GM12878 (cell line): ENCODE measurements around the gene TRPM6. TPM values are rescaled to one million over a fixed set of nuclear protein-coding genes. Genes with fewer than 3 reads are reported as not detected.

ENCODE experiments used
- ATAC-seq: fragments of 200-7000 bp; cut with Tn5 transposase; 3 replicates; pipeline ENCODE4 v1.9.1; 2020; ENCODE audit warnings: mild to moderate bottlenecking, moderate library complexity
- BruUV-seq: library from RNA; stranded (reverse); fragments of 400-500 nt; replicated peaks from 2 replicates; lab custom pipeline; 2021; lab: Mats Ljungman, UMichigan
- CTCF ChIA-PET: fragments of 300-600 bp; sonication (Branson Sonifier 250); formaldehyde crosslinking; extraction: SDS; loops from one replicate; lab custom pipeline; 2021; ENCODE audit warnings: inconsistent platforms; lab: Yijun Ruan, JAX
- POLR2A ChIA-PET: fragments of 350-600 bp; formaldehyde crosslinking; extraction: SDS; loops from one replicate; lab custom pipeline; 2021; ENCODE audit warnings: inconsistent platforms; lab: Charles Lee
- RAD21 ChIA-PET: fragments of 300-600 bp; sonication (Branson Sonifier 250); formaldehyde crosslinking; loops from one replicate; lab custom pipeline; 2023; ENCODE audit warnings: antibody characterized with exemption; ENCODE audit not compliant: unreplicated experiment; lab: Charles Lee
- SMC1A ChIA-PET: fragments of 300-600 bp; sonication (Branson Sonifier 250); formaldehyde crosslinking; loops from one replicate; lab custom pipeline; 2023; ENCODE audit not compliant: unreplicated experiment, uncharacterized antibody; lab: Charles Lee
- DNase-seq: peaks from one replicate; pipeline ENCODE4 v3.0.0-alpha.2; 2011; ENCODE audit warnings: low read depth, low spot score
- FAIRE-seq: peaks from 3 replicates; lab custom pipeline; 2011; peaks lifted over from hg19 to GRCh38; lab: Jason Lieb, UNC
- H2AFZ ChIP-seq: 2 replicates; pipeline ENCODE4 v1.6.0; 2011; ENCODE audit warnings: low read depth, low read length, control low read depth; ENCODE audit not compliant: control insufficient read depth
- H3K27ac ChIP-seq: 2 replicates; pipeline ENCODE4 v1.5.1; 2011; ENCODE audit warnings: control low read depth; ENCODE audit not compliant: control insufficient read depth, insufficient read depth
- H3K27me3 ChIP-seq, 2 experiments: replicated peaks in 1 of 2; 2 replicates each; pipeline versions ENCODE4 v1.6.0 to v1.6.1; 2011; ENCODE audit warnings: low read length in 1 of 2; ENCODE audit not compliant: control insufficient read depth in 2 of 2, insufficient read depth in 2 of 2
- H3K36me3 ChIP-seq, 2 experiments: 2 replicates each; pipeline ENCODE4 v1.5.1; 2011; ENCODE audit warnings: low read length in 1 of 2; ENCODE audit not compliant: control insufficient read depth in 2 of 2, insufficient read depth in 2 of 2
- H3K4me1 ChIP-seq: 2 replicates; pipeline ENCODE4 v1.6.1; 2011; ENCODE audit warnings: mild to moderate bottlenecking, low read length, moderate library complexity, mixed read lengths; ENCODE audit not compliant: control insufficient read depth, insufficient read depth
- H3K4me2 ChIP-seq: 2 replicates; pipeline ENCODE4 v1.6.0; 2011; ENCODE audit warnings: control low read depth; ENCODE audit not compliant: control insufficient read depth, insufficient read depth
- H3K4me3 ChIP-seq: fragments of 200-600 bp; sonication (generic); 2 replicates; pipeline ENCODE4 v1.5.1; 2016
- H3K79me2 ChIP-seq: 2 replicates; pipeline ENCODE4 v1.6.0; 2011; ENCODE audit warnings: low read length; ENCODE audit not compliant: control insufficient read depth, insufficient read depth
- H3K9ac ChIP-seq: 2 replicates; pipeline ENCODE4 v1.8.0; 2011; ENCODE audit warnings: low read length, control low read depth, mixed read lengths; ENCODE audit not compliant: control insufficient read depth, insufficient read depth
- H3K9me3 ChIP-seq: replicated peaks from 3 replicates; pipeline ENCODE4 v1.5.1; 2011; ENCODE audit warnings: mild to moderate bottlenecking, low read length; ENCODE audit not compliant: control insufficient read depth, insufficient read depth
- H4K20me1 ChIP-seq: 2 replicates; pipeline ENCODE4 v1.6.0; 2011; ENCODE audit not compliant: control insufficient read depth, insufficient read depth
- HDAC2 ChIP-seq: fragments of 200-600 bp; sonication (generic); IDR thresholded peaks from 2 replicates; pipeline ENCODE4 v1.6.1; 2017
- NFYA ChIP-seq: IDR thresholded peaks from 2 replicates; pipeline ENCODE4 v1.6.1; 2011; ENCODE audit warnings: low read depth, mild to moderate bottlenecking, low read length, improper control_type of control experiment, borderline replicate concordance
- NRF1 ChIP-seq: conservative IDR thresholded peaks from 2 replicates; pipeline ENCODE4 v1.6.1; 2011; ENCODE audit warnings: mild to moderate bottlenecking, low read depth, low read length, improper control_type of control experiment
- PAX8 ChIP-seq: fragments of 450-650 bp; IDR thresholded peaks from 2 replicates; pipeline ENCODE4 v1.6.1; 2017; ENCODE audit warnings: mild to moderate bottlenecking, moderate library complexity
- RUNX3 ChIP-seq: IDR thresholded peaks from 2 replicates; pipeline ENCODE4 v1.6.1; 2012; ENCODE audit warnings: low read length, inconsistent platforms
- SMC3 ChIP-seq: IDR thresholded peaks from 2 replicates; pipeline ENCODE4 v1.6.1; 2011; ENCODE audit warnings: low read length, improper control_type of control experiment, borderline replicate concordance
- SP1 ChIP-seq: IDR thresholded peaks from one replicate; pipeline ENCODE4 v1.6.1; 2011; ENCODE audit warnings: low read depth, low read length
- WGBS: methylation state at CpG from one replicate; pipeline ENCODE4 v1.1.6; 2016; ENCODE audit warnings: low lambda C conversion rate; ENCODE audit not compliant: insufficient replicate concordance, insufficient coverage; ENCODE audit errors: missing lambda C conversion rate; 5-methylcytosine and 5-hydroxymethylcytosine counted together
- in situ Hi-C: fragments of 300-500 bp; cut with MboI; formaldehyde crosslinking; loops from 9 replicates; pipeline ENCODE4 v1.14.3; 2018; ENCODE audit warnings: mixed read lengths
- intact Hi-C: fragments of 100-400 bp; cut with micrococcal nuclease; formaldehyde crosslinking; loops from one replicate; pipeline ENCODE4 v1.14.2; 2022; ENCODE audit not compliant: unreplicated experiment
- polyA plus RNA-seq, 11 experiments: library from polyadenylated mRNA; depleted of rRNA in 4 of 11; unstranded in 6 of 11; stranded (reverse) in 5 of 11; fragments of >200 nt; fragmentation: Nextera tagmentation in 4 of 11; fragmentation: Illumina TruSeq in 1 of 11; extraction: Ambion mirVana in 4 of 11; extraction: Trizol in 1 of 11; gene quantifications; 1 replicate in 1 of 11; 2 replicates in 10 of 11; pipeline versions ENCODE4 v1.2.1 to v1.2.3, GENCODE V29; 2011 to 2016; ENCODE audit warnings: inconsistent platforms in 2 of 11, missing spikeins in 2 of 11, low read depth in 1 of 11
- total RNA-seq, 4 experiments: library from RNA; depleted of rRNA in 3 of 4; stranded (reverse); fragments of >200 nt in 3 of 4; fragmentation: Illumina TruSeq in 1 of 4; extraction: Trizol in 1 of 4; gene quantifications; 2 replicates each; pipeline versions ENCODE4 v1.2.1 to v1.2.3, GENCODE V29; 2013 to 2021
- TF ChIP-seq, protein P1 (sequence below): IDR thresholded peaks from 2 replicates; pipeline ENCODE4 v1.6.1; 2011; ENCODE audit warnings: low read depth, low read length, improper control_type of control experiment, borderline replicate concordance
- TF ChIP-seq, protein P2 (sequence below): IDR thresholded peaks from 2 replicates; pipeline ENCODE4 v1.6.1; 2011; ENCODE audit warnings: borderline replicate concordance, low read depth, mild to moderate bottlenecking, moderate library complexity, low read length; ENCODE audit not compliant: insufficient read depth, poor library complexity, severe bottlenecking
- TF ChIP-seq, protein P3 (sequence below): fragments of 450-650 bp; IDR thresholded peaks from 2 replicates; pipeline ENCODE4 v1.6.1; 2017; ENCODE audit warnings: borderline replicate concordance
- TF ChIP-seq, protein P4 (sequence below): fragments of 450-650 bp; conservative IDR thresholded peaks from 2 replicates; pipeline ENCODE4 v1.6.1; 2017; ENCODE audit warnings: mild to moderate bottlenecking, moderate library complexity
- TF ChIP-seq, protein P5 (sequence below): fragments of 450-650 bp; formaldehyde crosslinking; IDR thresholded peaks from 2 replicates; pipeline ENCODE4 v1.5.0; 2022; ENCODE audit warnings: mild to moderate bottlenecking, missing genetic modification characterization

TRPM6 gene
- total and polyA plus RNA-seq, 10 of the 15 experiments (the other 5 are each of a cell fraction or from before 2014, with no cell fraction given), result under 0.01 to 0.34 (median 0.05) TPM; not detected in 1

DNA sequence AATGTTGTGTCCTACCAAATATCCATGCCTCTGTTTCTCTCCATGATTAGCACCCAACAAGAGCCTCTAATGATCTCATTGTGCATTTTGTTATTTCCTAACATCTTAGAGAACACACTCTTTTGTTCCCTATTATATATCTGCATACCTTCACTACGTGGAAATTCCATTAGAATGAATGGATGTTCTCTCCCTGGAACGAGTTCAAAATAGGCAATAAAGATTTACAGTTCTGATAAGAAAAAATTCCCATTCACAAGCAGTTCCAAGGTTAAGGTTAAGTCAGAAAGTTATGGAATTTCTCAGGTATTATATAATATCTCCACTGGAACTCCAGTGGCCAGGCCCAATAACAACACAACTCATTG, 83.7 kb downstream of the TRPM6 start (continued):
- no peak for TF ChIP-seq SMC3
- no peak for TF ChIP-seq SP1
- no peak for TF ChIP-seq HDAC2
- no peak for TF ChIP-seq NFYA
- TF ChIP-seq, protein P1, sequence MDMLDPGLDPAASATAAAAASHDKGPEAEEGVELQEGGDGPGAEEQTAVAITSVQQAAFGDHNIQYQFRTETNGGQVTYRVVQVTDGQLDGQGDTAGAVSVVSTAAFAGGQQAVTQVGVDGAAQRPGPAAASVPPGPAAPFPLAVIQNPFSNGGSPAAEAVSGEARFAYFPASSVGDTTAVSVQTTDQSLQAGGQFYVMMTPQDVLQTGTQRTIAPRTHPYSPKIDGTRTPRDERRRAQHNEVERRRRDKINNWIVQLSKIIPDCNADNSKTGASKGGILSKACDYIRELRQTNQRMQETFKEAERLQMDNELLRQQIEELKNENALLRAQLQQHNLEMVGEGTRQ, result no peak
- TF ChIP-seq, protein P2, sequence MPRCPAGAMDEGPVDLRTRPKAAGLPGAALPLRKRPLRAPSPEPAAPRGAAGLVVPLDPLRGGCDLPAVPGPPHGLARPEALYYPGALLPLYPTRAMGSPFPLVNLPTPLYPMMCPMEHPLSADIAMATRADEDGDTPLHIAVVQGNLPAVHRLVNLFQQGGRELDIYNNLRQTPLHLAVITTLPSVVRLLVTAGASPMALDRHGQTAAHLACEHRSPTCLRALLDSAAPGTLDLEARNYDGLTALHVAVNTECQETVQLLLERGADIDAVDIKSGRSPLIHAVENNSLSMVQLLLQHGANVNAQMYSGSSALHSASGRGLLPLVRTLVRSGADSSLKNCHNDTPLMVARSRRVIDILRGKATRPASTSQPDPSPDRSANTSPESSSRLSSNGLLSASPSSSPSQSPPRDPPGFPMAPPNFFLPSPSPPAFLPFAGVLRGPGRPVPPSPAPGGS, result no peak

DNA sequence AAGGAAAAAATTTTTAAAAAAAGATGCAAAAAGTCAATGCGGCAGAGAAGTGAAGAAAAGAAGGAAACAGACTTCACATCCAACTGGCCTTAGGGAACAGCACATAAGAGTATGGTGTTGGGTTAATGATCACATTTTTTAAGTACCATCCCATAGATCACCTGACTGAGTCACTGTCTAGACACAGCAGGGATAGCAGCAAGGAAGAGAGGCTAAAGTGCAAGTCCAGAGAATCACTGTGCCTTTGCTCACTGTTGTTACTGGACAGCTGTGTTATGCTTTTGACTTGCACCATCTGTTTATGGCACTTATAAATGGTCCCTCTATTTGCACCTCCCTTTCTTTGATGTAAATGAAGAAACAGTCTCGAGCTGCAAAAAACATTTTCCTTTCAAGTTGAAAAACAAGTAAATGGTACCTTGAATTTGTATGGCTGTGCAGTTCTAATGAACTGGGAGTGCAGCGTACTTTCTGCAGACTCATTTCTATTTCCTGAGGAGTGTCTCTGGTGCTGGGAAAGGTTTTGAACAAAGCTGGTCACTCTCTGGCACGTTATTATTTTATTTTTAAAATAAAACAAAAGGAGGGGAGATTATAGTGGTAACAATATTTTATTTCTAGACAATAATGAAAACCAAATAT, 84.2 kb downstream of the TRPM6 start:
- BruUV-seq, result no TSS peak
- 33% methylated on average over 4 of the region's 4 CpGs for WGBS

More for the DNA sequence above, 84.2 kb downstream of the TRPM6 start:
- Histone ChIP-seq H3K4me3 (no peak overlapping the region), H3K79me2 (no peaks in the 10 kb centered on the region), H3K9me3 (no peaks in the 10 kb centered on the region), H3K9ac (no peak overlapping the region), H3K27me3 (no peaks in the 10 kb centered on the region), H2AFZ (no peak overlapping the region), H3K36me3 (no peaks in the 10 kb centered on the region), H3K4me2 (no peak overlapping the region), H3K27ac (no peak overlapping the region), H3K4me1 (no peaks in the 10 kb centered on the region), H4K20me1 (no peaks in the 10 kb centered on the region)
- ChIA-PET SMC1A (no interaction called here), POLR2A (no interaction called here), RAD21 (no interaction called here), CTCF (interaction anchor here (0.6 to 1.2 kb wide), 2 partner anchors 27 to 210 kb away, joined by 3 read pairs; no protein-coding TSS in a partner anchor)
- TF ChIP-seq, protein P3, sequence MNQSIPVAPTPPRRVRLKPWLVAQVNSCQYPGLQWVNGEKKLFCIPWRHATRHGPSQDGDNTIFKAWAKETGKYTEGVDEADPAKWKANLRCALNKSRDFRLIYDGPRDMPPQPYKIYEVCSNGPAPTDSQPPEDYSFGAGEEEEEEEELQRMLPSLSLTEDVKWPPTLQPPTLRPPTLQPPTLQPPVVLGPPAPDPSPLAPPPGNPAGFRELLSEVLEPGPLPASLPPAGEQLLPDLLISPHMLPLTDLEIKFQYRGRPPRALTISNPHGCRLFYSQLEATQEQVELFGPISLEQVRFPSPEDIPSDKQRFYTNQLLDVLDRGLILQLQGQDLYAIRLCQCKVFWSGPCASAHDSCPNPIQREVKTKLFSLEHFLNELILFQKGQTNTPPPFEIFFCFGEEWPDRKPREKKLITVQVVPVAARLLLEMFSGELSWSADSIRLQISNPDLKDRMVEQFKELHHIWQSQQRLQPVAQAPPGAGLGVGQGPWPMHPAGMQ, result no peak
- TF ChIP-seq PAX8 (no peak), SP1 (no peak), RUNX3 (no peak), NRF1 (no peak)
- TF ChIP-seq, protein P4, sequence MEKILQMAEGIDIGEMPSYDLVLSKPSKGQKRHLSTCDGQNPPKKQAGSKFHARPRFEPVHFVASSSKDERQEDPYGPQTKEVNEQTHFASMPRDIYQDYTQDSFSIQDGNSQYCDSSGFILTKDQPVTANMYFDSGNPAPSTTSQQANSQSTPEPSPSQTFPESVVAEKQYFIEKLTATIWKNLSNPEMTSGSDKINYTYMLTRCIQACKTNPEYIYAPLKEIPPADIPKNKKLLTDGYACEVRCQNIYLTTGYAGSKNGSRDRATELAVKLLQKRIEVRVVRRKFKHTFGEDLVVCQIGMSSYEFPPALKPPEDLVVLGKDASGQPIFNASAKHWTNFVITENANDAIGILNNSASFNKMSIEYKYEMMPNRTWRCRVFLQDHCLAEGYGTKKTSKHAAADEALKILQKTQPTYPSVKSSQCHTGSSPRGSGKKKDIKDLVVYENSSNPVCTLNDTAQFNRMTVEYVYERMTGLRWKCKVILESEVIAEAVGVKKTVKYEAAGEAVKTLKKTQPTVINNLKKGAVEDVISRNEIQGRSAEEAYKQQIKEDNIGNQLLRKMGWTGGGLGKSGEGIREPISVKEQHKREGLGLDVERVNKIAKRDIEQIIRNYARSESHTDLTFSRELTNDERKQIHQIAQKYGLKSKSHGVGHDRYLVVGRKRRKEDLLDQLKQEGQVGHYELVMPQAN, result no peak
- TF ChIP-seq, protein P5, sequence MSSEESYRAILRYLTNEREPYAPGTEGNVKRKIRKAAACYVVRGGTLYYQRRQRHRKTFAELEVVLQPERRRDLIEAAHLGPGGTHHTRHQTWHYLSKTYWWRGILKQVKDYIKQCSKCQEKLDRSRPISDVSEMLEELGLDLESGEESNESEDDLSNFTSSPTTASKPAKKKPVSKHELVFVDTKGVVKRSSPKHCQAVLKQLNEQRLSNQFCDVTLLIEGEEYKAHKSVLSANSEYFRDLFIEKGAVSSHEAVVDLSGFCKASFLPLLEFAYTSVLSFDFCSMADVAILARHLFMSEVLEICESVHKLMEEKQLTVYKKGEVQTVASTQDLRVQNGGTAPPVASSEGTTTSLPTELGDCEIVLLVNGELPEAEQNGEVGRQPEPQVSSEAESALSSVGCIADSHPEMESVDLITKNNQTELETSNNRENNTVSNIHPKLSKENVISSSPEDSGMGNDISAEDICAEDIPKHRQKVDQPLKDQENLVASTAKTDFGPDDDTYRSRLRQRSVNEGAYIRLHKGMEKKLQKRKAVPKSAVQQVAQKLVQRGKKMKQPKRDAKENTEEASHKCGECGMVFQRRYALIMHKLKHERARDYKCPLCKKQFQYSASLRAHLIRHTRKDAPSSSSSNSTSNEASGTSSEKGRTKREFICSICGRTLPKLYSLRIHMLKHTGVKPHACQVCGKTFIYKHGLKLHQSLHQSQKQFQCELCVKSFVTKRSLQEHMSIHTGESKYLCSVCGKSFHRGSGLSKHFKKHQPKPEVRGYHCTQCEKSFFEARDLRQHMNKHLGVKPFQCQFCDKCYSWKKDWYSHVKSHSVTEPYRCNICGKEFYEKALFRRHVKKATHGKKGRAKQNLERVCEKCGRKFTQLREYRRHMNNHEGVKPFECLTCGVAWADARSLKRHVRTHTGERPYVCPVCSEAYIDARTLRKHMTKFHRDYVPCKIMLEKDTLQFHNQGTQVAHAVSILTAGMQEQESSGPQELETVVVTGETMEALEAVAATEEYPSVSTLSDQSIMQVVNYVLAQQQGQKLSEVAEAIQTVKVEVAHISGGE (CRISPR knock-in tag), result no peak
- no peak for DNase-seq
- intact Hi-C loops, result no loop called here
- in situ Hi-C loops, result no loop called here
- no peak for ATAC-seq
- FAIRE-seq, result no peak
